GM12878 (cell line): ENCODE results near the gene RPP30. TPM values are rescaled to one million over a fixed set of nuclear protein-coding genes. Genes with fewer than 3 reads are reported as not detected.

Experiments
- ATAC-seq: fragments of 200-7000 bp; cut with Tn5 transposase; 3 replicates; pipeline ENCODE4 v1.9.1; 2020; ENCODE audit warnings: mild to moderate bottlenecking, moderate library complexity
- BruUV-seq: library from RNA; stranded (reverse); fragments of 400-500 nt; replicated peaks from 2 replicates; lab custom pipeline; 2021; lab: Mats Ljungman, UMichigan
- CTCF ChIA-PET: fragments of 300-600 bp; sonication (Branson Sonifier 250); formaldehyde crosslinking; extraction: SDS; loops from one replicate; lab custom pipeline; 2021; ENCODE audit warnings: inconsistent platforms; lab: Yijun Ruan, JAX
- POLR2A ChIA-PET: fragments of 350-600 bp; formaldehyde crosslinking; extraction: SDS; loops from one replicate; lab custom pipeline; 2021; ENCODE audit warnings: inconsistent platforms; lab: Charles Lee
- RAD21 ChIA-PET: fragments of 300-600 bp; sonication (Branson Sonifier 250); formaldehyde crosslinking; loops from one replicate; lab custom pipeline; 2023; ENCODE audit warnings: antibody characterized with exemption; ENCODE audit not compliant: unreplicated experiment; lab: Charles Lee
- SMC1A ChIA-PET: fragments of 300-600 bp; sonication (Branson Sonifier 250); formaldehyde crosslinking; loops from one replicate; lab custom pipeline; 2023; ENCODE audit not compliant: unreplicated experiment, uncharacterized antibody; lab: Charles Lee
- DNase-seq: peaks from one replicate; pipeline ENCODE4 v3.0.0-alpha.2; 2011; ENCODE audit warnings: low read depth, low spot score
- FAIRE-seq: peaks from 3 replicates; lab custom pipeline; 2011; peaks lifted over from hg19 to GRCh38; lab: Jason Lieb, UNC
- H2AFZ ChIP-seq: 2 replicates; pipeline ENCODE4 v1.6.0; 2011; ENCODE audit warnings: low read depth, low read length, control low read depth; ENCODE audit not compliant: control insufficient read depth
- H3K27ac ChIP-seq: 2 replicates; pipeline ENCODE4 v1.5.1; 2011; ENCODE audit warnings: control low read depth; ENCODE audit not compliant: control insufficient read depth, insufficient read depth
- H3K27me3 ChIP-seq, 2 experiments: replicated peaks in 1 of 2; 2 replicates each; pipeline versions ENCODE4 v1.6.0 to v1.6.1; 2011; ENCODE audit warnings: low read length in 1 of 2; ENCODE audit not compliant: control insufficient read depth in 2 of 2, insufficient read depth in 2 of 2
- H3K36me3 ChIP-seq, 2 experiments: 2 replicates each; pipeline ENCODE4 v1.5.1; 2011; ENCODE audit warnings: low read length in 1 of 2; ENCODE audit not compliant: control insufficient read depth in 2 of 2, insufficient read depth in 2 of 2
- H3K4me1 ChIP-seq: 2 replicates; pipeline ENCODE4 v1.6.1; 2011; ENCODE audit warnings: mild to moderate bottlenecking, low read length, moderate library complexity, mixed read lengths; ENCODE audit not compliant: control insufficient read depth, insufficient read depth
- H3K4me2 ChIP-seq: 2 replicates; pipeline ENCODE4 v1.6.0; 2011; ENCODE audit warnings: control low read depth; ENCODE audit not compliant: control insufficient read depth, insufficient read depth
- H3K4me3 ChIP-seq: fragments of 200-600 bp; sonication (generic); 2 replicates; pipeline ENCODE4 v1.5.1; 2016
- H3K79me2 ChIP-seq: 2 replicates; pipeline ENCODE4 v1.6.0; 2011; ENCODE audit warnings: low read length; ENCODE audit not compliant: control insufficient read depth, insufficient read depth
- H3K9ac ChIP-seq: 2 replicates; pipeline ENCODE4 v1.8.0; 2011; ENCODE audit warnings: low read length, control low read depth, mixed read lengths; ENCODE audit not compliant: control insufficient read depth, insufficient read depth
- H3K9me3 ChIP-seq: replicated peaks from 3 replicates; pipeline ENCODE4 v1.5.1; 2011; ENCODE audit warnings: mild to moderate bottlenecking, low read length; ENCODE audit not compliant: control insufficient read depth, insufficient read depth
- H4K20me1 ChIP-seq: 2 replicates; pipeline ENCODE4 v1.6.0; 2011; ENCODE audit not compliant: control insufficient read depth, insufficient read depth
- ASH2L ChIP-seq: fragments of 300-600, 200-600 bp; sonication (generic); IDR thresholded peaks from 2 replicates; pipeline ENCODE4 v1.6.1; 2017; ENCODE audit warnings: low read depth, mild to moderate bottlenecking, borderline replicate concordance
- POLR2AphosphoS5 ChIP-seq: IDR thresholded peaks from 2 replicates; pipeline ENCODE4 v1.6.1; 2011; ENCODE audit warnings: mild to moderate bottlenecking, low read length, inconsistent platforms
- RUNX3 ChIP-seq: IDR thresholded peaks from 2 replicates; pipeline ENCODE4 v1.6.1; 2012; ENCODE audit warnings: low read length, inconsistent platforms
- SMAD5 ChIP-seq: IDR thresholded peaks from 2 replicates; pipeline ENCODE4 v1.6.1; 2016; ENCODE audit warnings: antibody characterized with exemption, low read depth
- SREBF2 ChIP-seq: IDR thresholded peaks from 2 replicates; pipeline ENCODE4 v1.6.1; 2012; ENCODE audit warnings: mild to moderate bottlenecking, low read length
- YY1 ChIP-seq: IDR thresholded peaks from 2 replicates; pipeline ENCODE4 v1.6.1; 2011; ENCODE audit warnings: low read depth, mild to moderate bottlenecking, low read length
- ZNF622 ChIP-seq: fragments of 450-650 bp; IDR thresholded peaks from 2 replicates; pipeline ENCODE4 v1.6.1; 2017; ENCODE audit warnings: mild to moderate bottlenecking, inconsistent platforms
- ZNF687 ChIP-seq: fragments of 450-650 bp; IDR thresholded peaks from 2 replicates; pipeline ENCODE4 v1.6.1; 2017; ENCODE audit warnings: mild to moderate bottlenecking, moderate library complexity
- WGBS: methylation state at CpG from one replicate; pipeline ENCODE4 v1.1.6; 2016; ENCODE audit warnings: low lambda C conversion rate; ENCODE audit not compliant: insufficient replicate concordance, insufficient coverage; ENCODE audit errors: missing lambda C conversion rate; 5-methylcytosine and 5-hydroxymethylcytosine counted together
- in situ Hi-C: fragments of 300-500 bp; cut with MboI; formaldehyde crosslinking; loops from 9 replicates; pipeline ENCODE4 v1.14.3; 2018; ENCODE audit warnings: mixed read lengths
- intact Hi-C: fragments of 100-400 bp; cut with micrococcal nuclease; formaldehyde crosslinking; loops from one replicate; pipeline ENCODE4 v1.14.2; 2022; ENCODE audit not compliant: unreplicated experiment
- polyA plus RNA-seq, 11 experiments: library from polyadenylated mRNA; depleted of rRNA in 4 of 11; unstranded in 6 of 11; stranded (reverse) in 5 of 11; fragments of >200 nt; fragmentation: Nextera tagmentation in 4 of 11; fragmentation: Illumina TruSeq in 1 of 11; extraction: Ambion mirVana in 4 of 11; extraction: Trizol in 1 of 11; gene quantifications; 1 replicate in 1 of 11; 2 replicates in 10 of 11; pipeline versions ENCODE4 v1.2.1 to v1.2.3, GENCODE V29; 2011 to 2016; ENCODE audit warnings: inconsistent platforms in 2 of 11, missing spikeins in 2 of 11, low read depth in 1 of 11
- total RNA-seq, 4 experiments: library from RNA; depleted of rRNA in 3 of 4; stranded (reverse); fragments of >200 nt in 3 of 4; fragmentation: Illumina TruSeq in 1 of 4; extraction: Trizol in 1 of 4; gene quantifications; 2 replicates each; pipeline versions ENCODE4 v1.2.1 to v1.2.3, GENCODE V29; 2013 to 2021

RPP30 gene
- total and polyA plus RNA-seq, 10 of the 15 experiments (the other 5 are each of a cell fraction or from before 2014, with no cell fraction given), result 48.0 to 208 (median 72.6) TPM

DNA sequence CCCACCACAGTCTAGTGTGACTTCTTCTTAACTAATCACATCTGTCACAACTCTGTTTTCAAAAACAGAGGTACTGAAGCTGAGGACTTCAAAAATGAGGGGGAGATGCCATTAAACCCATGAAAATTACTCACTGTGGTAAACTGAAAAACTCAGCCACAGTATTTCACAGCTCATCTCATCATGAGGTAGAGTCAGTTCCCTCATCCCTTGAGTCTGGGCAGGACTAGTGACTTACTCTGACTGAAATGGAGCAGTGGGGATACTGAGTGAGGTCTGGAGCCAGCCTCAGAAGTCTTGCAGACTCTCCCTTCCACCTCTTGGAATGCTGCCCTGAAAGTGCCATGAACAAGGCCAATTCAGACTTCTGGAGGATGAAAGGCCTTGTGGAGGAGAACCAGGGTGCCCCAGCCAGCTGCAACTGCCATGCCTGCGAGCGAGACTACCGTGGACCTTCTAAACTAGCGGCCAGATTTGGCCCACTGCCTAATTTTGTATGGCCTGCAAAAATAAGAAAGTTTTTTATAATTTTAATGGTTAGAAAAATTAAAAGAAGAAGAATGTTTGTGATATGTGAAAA lies 73.8 kb downstream of the RPP30 start (continued):
- TF ChIP-seq SMAD5 (no peak), YY1 (no peak), ASH2L (no peak), SREBF2 (no peak), ZNF622 (no peak)

- no peaks in the 10 kb centered on the region; the same call in 1 of the 3 replicates for H3K9me3 ChIP-seq
- no peaks in the 10 kb centered on the region for H3K27me3 ChIP-seq
- POLR2A ChIA-PET, result interaction anchor here (0.6 kb wide), 1 partner anchor 61 kb away, joined by 3 read pairs; no protein-coding TSS in a partner anchor
- peak overlapping the region; percentile 60 for H3K27ac ChIP-seq
- H3K79me2 ChIP-seq, result no peaks in the 10 kb centered on the region
- RAD21 ChIA-PET, result no interaction called here
- ATAC-seq, result peak; percentile 66
- H3K4me2 ChIP-seq, result no peak overlapping the region; the same call in 1 of the 2 replicates
- peak overlapping the region; percentile 87 for H2AFZ ChIP-seq
- 97% methylated on average over 5 of the region's 5 CpGs for WGBS
- DNase-seq, result peak; percentile 40
- no peak overlapping the region for H3K4me3 ChIP-seq
- FAIRE-seq, result no peak
- peak; percentile 90 for TF ChIP-seq RUNX3
- 0 out of 2 replicates have a peak, but pooled peaks have one; percentile 28 for TF ChIP-seq ZNF687
- TF ChIP-seq POLR2AphosphoS5, result no peak
- TF ChIP-seq YY1, result 0 out of 2 replicates have a peak, but pooled peaks have one; percentile 16
- SMC1A ChIA-PET, result interaction anchor here (0.6 to 2.1 kb wide), 8 partner anchors 8 to 304 kb away, joined by 3 to 9 read pairs (median 4); no protein-coding TSS in a partner anchor
- intact Hi-C loops, result no loop called here
- in situ Hi-C loops, result no loop called here
- CTCF ChIA-PET, result interaction anchor here (0.7 to 1.5 kb wide), 4 partner anchors 22 to 304 kb away, joined by 3 to 6 read pairs (median 4); no protein-coding TSS in a partner anchor
- no peaks in the 10 kb centered on the region for H3K36me3 ChIP-seq
- H3K9ac ChIP-seq, result no peak overlapping the region; the same call in 1 of the 2 replicates
- no peaks in the 10 kb centered on the region for H4K20me1 ChIP-seq
- BruUV-seq, result no TSS peak
- peaks cover 10% of the 10 kb centered on the region for H3K4me1 ChIP-seq
Measured at GRCh38 chr10:90947030-90947960, 75.5 kb downstream of the RPP30 start.
